Endodermal cell (in vitro differentiated cells): ENCODE measurements around the gene SPTBN2. TPM values are rescaled to one million over a fixed set of nuclear protein-coding genes. Genes with fewer than 3 reads are reported as not detected.

ENCODE experiments used
- DNase-seq: peaks from one replicate; pipeline ENCODE4 v3.0.0-alpha.2; 2017
- H3K27ac ChIP-seq: 2 replicates; pipeline ENCODE4 v1.5.1; 2013; ENCODE audit warnings: mild to moderate bottlenecking, low read depth, low read length, moderate library complexity
- H3K27me3 ChIP-seq: 2 replicates; pipeline ENCODE4 v1.6.1; 2013; ENCODE audit warnings: mild to moderate bottlenecking, low read length, moderate library complexity; ENCODE audit not compliant: insufficient read depth, control insufficient read depth, poor library complexity, severe bottlenecking
- H3K36me3 ChIP-seq: 2 replicates; pipeline ENCODE4 v1.7.0; 2013; ENCODE audit warnings: mild to moderate bottlenecking, low read length, moderate library complexity; ENCODE audit not compliant: control insufficient read depth, insufficient read depth
- H3K4me1 ChIP-seq: one replicate; pipeline ENCODE4 v1.7.0; 2013; ENCODE audit warnings: low read length; ENCODE audit not compliant: control insufficient read depth, insufficient read depth
- H3K4me3 ChIP-seq: 2 replicates; pipeline ENCODE4 v1.5.1; 2013; ENCODE audit warnings: mild to moderate bottlenecking, low read length, moderate library complexity
- H3K9ac ChIP-seq: 2 replicates; pipeline ENCODE4 v1.6.1; 2013; ENCODE audit warnings: mild to moderate bottlenecking, low read length, moderate library complexity; ENCODE audit not compliant: poor library complexity, severe bottlenecking; ENCODE audit errors: extremely low read depth
- H3K9me3 ChIP-seq: 2 replicates; pipeline ENCODE4 v1.6.1; 2013; ENCODE audit warnings: mild to moderate bottlenecking, low read length, moderate library complexity; ENCODE audit not compliant: control insufficient read depth
- H3K27ac Mint-ChIP-seq: 2 replicates; pipeline ENCODE4 v1.8.0; 2020; ENCODE audit warnings: mixed read lengths
- H3K27me3 Mint-ChIP-seq: 2 replicates; pipeline ENCODE4 v1.8.0; 2021; ENCODE audit warnings: mild to moderate bottlenecking, mixed read lengths; ENCODE audit not compliant: insufficient read depth
- H3K36me3 Mint-ChIP-seq: 2 replicates; pipeline ENCODE4 v1.8.0; 2020; ENCODE audit warnings: low read depth, mixed read lengths
- H3K4me1 Mint-ChIP-seq: 2 replicates; pipeline ENCODE4 v1.8.0; 2020; ENCODE audit warnings: mixed read lengths
- H3K4me3 Mint-ChIP-seq: 2 replicates; pipeline ENCODE4 v1.8.0; 2020; ENCODE audit warnings: mild to moderate bottlenecking, moderate library complexity, mixed read lengths
- H3K9me3 Mint-ChIP-seq: 2 replicates; pipeline ENCODE4 v1.8.0; 2020; ENCODE audit warnings: mild to moderate bottlenecking, mixed read lengths
- CTCF ChIP-seq: fragments of 200-600 bp; sonication (generic); conservative IDR thresholded peaks from 2 replicates; pipeline ENCODE4 v1.5.0; 2021; ENCODE audit warnings: antibody characterized with exemption, mild to moderate bottlenecking
- WGBS, 2 experiments: methylation state at CpG; one replicate each; pipeline versions ENCODE4 v1.1.5 to v1.1.7; 2013; ENCODE audit warnings: missing lambda C conversion rate in 2 of 2, mixed read lengths in 1 of 2; ENCODE audit not compliant: insufficient coverage in 1 of 2, insufficient read length in 1 of 2; 5-methylcytosine and 5-hydroxymethylcytosine counted together
- total RNA-seq, 2 donors: library from RNA; stranded (reverse); fragmentation: NEBNext Ultra II Directional in 1 of 2; extraction: Animal tissue kit (Norgen Biotek cat#: 25700) in 1 of 2; gene quantifications; 2 replicates in 1 of 2; 3 replicates in 1 of 2; pipeline ENCODE4 v1.2.1, GENCODE V29; 2021

SPTBN2 gene
- total RNA-seq, 2 donors from 2014 or later: 36.0 to 46.0 TPM

DNA sequence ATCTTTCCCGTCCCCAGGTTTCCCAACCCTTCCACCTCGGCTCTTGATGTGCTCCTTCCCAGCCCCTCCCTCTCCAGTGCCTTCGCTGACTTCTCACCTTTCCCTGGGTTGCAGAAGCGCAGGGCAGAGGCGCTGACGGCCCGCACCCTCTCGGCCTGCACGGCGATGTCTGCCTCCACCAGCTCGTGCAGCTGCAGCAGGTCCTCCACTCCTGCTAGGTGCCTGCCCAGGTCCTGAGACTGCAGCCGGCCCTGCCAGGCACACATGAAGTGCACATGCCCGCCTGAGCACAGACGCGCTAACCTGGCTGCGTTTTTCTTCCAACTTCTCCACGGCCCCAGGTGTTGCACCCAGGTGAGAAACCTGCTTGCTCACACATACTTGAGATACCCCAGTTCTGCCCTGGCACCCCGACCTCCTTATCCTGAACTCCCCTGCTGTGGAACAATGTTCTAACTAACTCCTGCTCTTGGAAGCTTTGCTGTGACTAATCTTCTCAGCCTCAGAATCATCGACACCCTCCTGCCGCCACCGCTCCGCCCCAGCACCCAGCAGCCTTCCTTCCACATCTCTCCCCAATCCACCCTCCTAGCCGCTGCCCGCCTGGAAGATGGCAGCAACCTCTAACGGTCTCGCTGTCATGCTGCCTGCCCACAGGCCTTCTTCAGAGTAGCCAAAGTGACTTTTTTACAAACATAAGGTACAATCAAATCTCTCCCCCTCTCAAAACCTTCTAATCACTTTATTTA is 23.3 kb downstream of the SPTBN2 start:
- no peaks in the 10 kb centered on the region for H3K27me3 Mint-ChIP-seq
- H3K4me1 Mint-ChIP-seq: no peaks in the 10 kb centered on the region
- no peaks in the 10 kb centered on the region for H3K4me1 ChIP-seq
- WGBS, 2 experiments: 94 to 96% methylated on average over 23 to 26 of the region's 26 CpGs
- no peak overlapping the region for H3K4me3 Mint-ChIP-seq
- DNase-seq: no peak
- peaks cover 7% of the 10 kb centered on the region for H3K36me3 ChIP-seq
- no peak overlapping the region for H3K4me3 ChIP-seq
- H3K9me3 Mint-ChIP-seq: no peaks in the 10 kb centered on the region
- TF ChIP-seq CTCF: no peak
- no peak overlapping the region for H3K27ac ChIP-seq
- no peak overlapping the region for H3K9ac ChIP-seq
- H3K36me3 Mint-ChIP-seq: peaks cover 46% of the 10 kb centered on the region
- H3K27me3 ChIP-seq: no peaks in the 10 kb centered on the region
- H3K27ac Mint-ChIP-seq: peak overlapping the region; percentile 22
- no peaks in the 10 kb centered on the region for H3K9me3 ChIP-seq

DNA sequence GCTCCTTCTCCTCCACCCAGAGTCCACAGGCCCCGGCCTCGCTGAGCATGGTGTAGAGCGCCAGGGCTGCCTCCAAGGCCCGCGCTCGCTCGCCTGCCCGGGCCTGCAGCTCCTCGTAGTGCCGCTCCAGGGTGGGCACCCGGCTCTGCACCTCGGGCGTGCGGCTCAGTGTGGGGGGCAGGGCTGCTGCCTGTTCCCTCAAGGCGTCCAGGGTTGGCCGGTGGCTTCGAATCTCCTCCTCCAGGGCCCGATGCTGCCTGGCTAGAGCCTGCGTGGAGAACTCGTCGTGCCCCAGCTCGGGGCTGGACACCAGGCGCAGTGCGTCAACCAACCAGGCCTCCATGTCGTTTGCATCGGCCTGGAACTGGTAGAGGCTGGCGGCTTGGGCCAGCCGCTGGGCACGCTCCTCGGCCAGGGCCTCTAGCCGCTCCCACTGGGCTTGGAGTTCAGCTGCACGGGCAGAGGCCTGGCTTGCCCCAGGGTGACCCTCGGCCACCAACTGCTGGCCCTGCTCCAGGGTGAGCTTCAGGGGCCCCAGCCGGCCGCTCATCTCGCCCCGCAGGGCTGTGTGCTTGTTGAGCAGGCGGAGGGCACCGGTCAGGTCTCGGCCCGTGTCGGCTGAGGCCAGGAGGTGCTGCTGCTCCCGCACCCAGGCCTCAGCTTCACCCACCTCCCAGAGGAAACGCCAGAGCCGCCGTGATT is 24.2 kb downstream of the SPTBN2 start:
- Mint-ChIP-seq H3K36me3 (peaks cover 49% of the 10 kb centered on the region), H3K27me3 (no peaks in the 10 kb centered on the region), H3K4me1 (no peaks in the 10 kb centered on the region), H3K27ac (no peak overlapping the region), H3K9me3 (peaks cover 1% of the 10 kb centered on the region), H3K4me3 (no peak overlapping the region)
- 96 to 97% methylated on average over 42 to 46 of the region's 46 CpGs for WGBS, 2 experiments
- no peak for DNase-seq
- H3K9me3 ChIP-seq: no peaks in the 10 kb centered on the region
- H3K9ac ChIP-seq: no peak overlapping the region
- H3K4me3 ChIP-seq: no peak overlapping the region
- H3K27ac ChIP-seq: no peak overlapping the region
- no peaks in the 10 kb centered on the region for H3K27me3 ChIP-seq
- peaks cover 10% of the 10 kb centered on the region for H3K36me3 ChIP-seq
- no peak for TF ChIP-seq CTCF
- no peaks in the 10 kb centered on the region for H3K4me1 ChIP-seq

DNA sequence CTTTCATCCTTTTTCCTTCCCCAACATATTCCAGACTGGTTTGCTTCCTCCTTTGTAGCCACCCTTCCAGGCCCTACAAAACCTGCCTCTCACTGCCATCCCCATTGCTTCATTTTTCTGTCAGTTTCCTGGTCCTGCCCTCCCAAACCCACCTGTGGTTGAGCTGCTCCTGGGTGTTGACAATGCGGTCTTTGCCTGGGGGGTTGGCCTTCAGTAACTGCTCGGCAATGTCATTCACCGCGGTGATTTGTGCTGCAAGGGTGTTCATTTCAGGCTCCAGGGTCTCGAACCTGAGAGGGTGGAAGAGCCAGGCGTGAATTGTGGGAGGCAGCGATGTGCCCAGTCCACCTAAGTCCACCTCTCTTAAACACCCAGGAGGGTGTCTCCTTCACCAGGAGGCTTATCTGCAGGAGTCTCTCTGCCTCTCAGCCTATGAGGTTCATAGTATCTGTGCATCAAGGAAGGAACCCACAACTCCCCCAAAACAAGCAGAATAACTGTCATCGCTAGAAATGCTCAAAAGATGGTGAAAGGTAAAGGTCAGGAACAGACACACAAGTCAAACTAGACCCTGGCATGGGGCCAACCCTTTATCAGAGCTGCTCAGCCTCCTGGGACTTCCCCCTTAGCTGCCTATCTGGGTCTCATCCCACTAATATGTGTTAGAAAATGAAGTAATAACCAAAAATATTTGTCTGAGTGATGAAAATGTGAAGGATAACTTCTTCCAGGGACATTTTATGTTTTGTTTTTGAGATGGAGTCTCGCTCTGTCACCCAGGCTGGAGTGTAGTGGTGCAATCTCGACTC is 27.4 kb downstream of the SPTBN2 start:
- Histone ChIP-seq H3K4me3 (no peak overlapping the region), H3K27ac (no peak overlapping the region), H3K4me1 (no peaks in the 10 kb centered on the region), H3K36me3 (peaks cover 28% of the 10 kb centered on the region), H3K27me3 (no peaks in the 10 kb centered on the region), H3K9me3 (no peaks in the 10 kb centered on the region), H3K9ac (no peak overlapping the region)
- Mint-ChIP-seq H3K36me3 (peaks cover 51% of the 10 kb centered on the region), H3K27ac (no peak overlapping the region), H3K4me1 (no peaks in the 10 kb centered on the region), H3K27me3 (no peaks in the 10 kb centered on the region), H3K9me3 (peaks cover 2% of the 10 kb centered on the region), H3K4me3 (no peak overlapping the region)
- no peak for TF ChIP-seq CTCF
- no peak for DNase-seq
- WGBS, 2 experiments: 90 to 96% methylated on average over 5 to 10 of the region's 10 CpGs
